AG09319 (cell line): ENCODE data around the gene MEF2A.

ENCODE experiments used
- DNase-seq: peaks from one replicate; pipeline ENCODE4 v3.0.0-alpha.2; 2010; ENCODE audit warnings: low read depth; ENCODE audit errors: extremely low read depth
- CTCF ChIP-seq: IDR thresholded peaks from 2 replicates; pipeline ENCODE4 v1.5.1; 2011; ENCODE audit warnings: low read depth, mild to moderate bottlenecking, inconsistent platforms, low read length, moderate library complexity

Gene MEF2A

GRCh38 chr15:99630607-99631131, 64.9 kb downstream of the MEF2A start:
- TF ChIP-seq CTCF = no peak
- no peak for DNase-seq

GRCh38 chr15:99631255-99631654, 65.5 kb downstream of the MEF2A start:
- DNase-seq = no peak
- no peak for TF ChIP-seq CTCF

- no peak for DNase-seq
- TF ChIP-seq CTCF = no peak
Observed at GRCh38 chr15:99632521-99632920, 66.7 kb downstream of the MEF2A start.

- no peak for TF ChIP-seq CTCF
- no peak for DNase-seq
Observed at GRCh38 chr15:99633655-99634054, 67.9 kb downstream of the MEF2A start.

- TF ChIP-seq CTCF = no peak
- DNase-seq = no peak
Observed at GRCh38 chr15:99634576-99634975, 68.8 kb downstream of the MEF2A start.

GRCh38 chr15:99635145-99635544, 69.4 kb downstream of the MEF2A start:
- DNase-seq = no peak
- no peak for TF ChIP-seq CTCF

GRCh38 chr15:99635794-99636193, 70.0 kb downstream of the MEF2A start:
- no peak for TF ChIP-seq CTCF
- DNase-seq = no peak
